ENCODE data around the gene SLC26A8.

- no peak for TF ChIP-seq CTCF (conservative IDR thresholded peaks at IDR 0.05)
- TF ChIP-seq EZH2 (IDR thresholded peaks at IDR 0.05; ENCODE audit: low read depth): no peak
These were observed 109.9 kb downstream of the SLC26A8 start for GRCh38 chr6:35914536-35914935.
